ENCODE data around the gene ARID3A.

ARID3A gene

GRCh38 chr19:903266-903797 lies 22.5 kb upstream of the ARID3A start:
- no peak overlapping the region for H3K9ac ChIP-seq
- no peak overlapping the region for H3K4me3 ChIP-seq (IDR thresholded peaks at IDR 0.05; ENCODE audit: insufficient read depth, low read depth, low read length)
- no peak overlapping the region for H3K27ac ChIP-seq

DNA sequence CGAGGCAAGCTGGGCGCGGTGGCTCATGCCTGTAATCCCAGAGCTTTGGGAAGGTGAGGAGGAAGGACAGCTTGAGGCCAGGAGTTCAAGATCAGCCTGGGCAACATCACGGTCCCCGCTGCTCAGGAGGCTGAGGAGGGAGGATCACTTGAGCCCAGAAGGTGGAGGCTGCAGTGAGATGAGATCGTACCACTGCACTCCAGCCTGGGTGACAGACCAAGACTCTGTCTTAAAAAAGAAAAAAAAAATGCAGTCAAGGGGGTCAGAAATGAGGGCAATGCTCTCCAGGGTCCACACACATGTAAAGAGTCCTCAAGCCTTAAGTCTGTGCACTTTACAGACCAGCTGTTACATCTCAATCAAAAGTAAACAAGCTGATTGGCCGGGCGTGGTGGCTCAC lies 21.3 kb upstream of the ARID3A start:
- no peaks in the 10 kb centered on the region for H3K4me1 ChIP-seq (ENCODE audit: low read depth, poor library complexity, severe bottlenecking)
- no peaks in the 10 kb centered on the region for H3K27me3 ChIP-seq (ENCODE audit: insufficient read depth, low read depth)
- H3K9ac ChIP-seq: no peak overlapping the region
- no peak overlapping the region for H3K27ac ChIP-seq
- no peak for TF ChIP-seq CTCF (conservative IDR thresholded peaks at IDR 0.05; ENCODE audit: low read depth, low read length)
- H4K20me1 ChIP-seq (ENCODE audit: insufficient read depth): no peaks in the 10 kb centered on the region
- no peak overlapping the region for H3K4me2 ChIP-seq
- no peak overlapping the region for H2AFZ ChIP-seq (ENCODE audit: low read depth)
- no peak overlapping the region for H3K4me3 ChIP-seq (IDR thresholded peaks at IDR 0.05; ENCODE audit: insufficient read depth, low read depth, low read length)
- H3K36me3 ChIP-seq (ENCODE audit: insufficient read depth): no peaks in the 10 kb centered on the region
- H3K79me2 ChIP-seq (ENCODE audit: insufficient read depth, low read depth): no peaks in the 10 kb centered on the region

More at GRCh38 chr19:903266-903797, 22.5 kb upstream of the ARID3A start:
- no peak for TF ChIP-seq CTCF (conservative IDR thresholded peaks at IDR 0.05; ENCODE audit: low read depth, low read length)
- Histone ChIP-seq H3K4me1 (ENCODE audit: low read depth, poor library complexity, severe bottlenecking) (no peaks in the 10 kb centered on the region), H3K4me2 (no peak overlapping the region), H2AFZ (ENCODE audit: low read depth) (no peak overlapping the region), H3K79me2 (ENCODE audit: insufficient read depth, low read depth) (no peaks in the 10 kb centered on the region), H4K20me1 (ENCODE audit: insufficient read depth) (no peaks in the 10 kb centered on the region), H3K36me3 (ENCODE audit: insufficient read depth) (no peaks in the 10 kb centered on the region), H3K27me3 (ENCODE audit: insufficient read depth, low read depth) (no peaks in the 10 kb centered on the region)

DNA sequence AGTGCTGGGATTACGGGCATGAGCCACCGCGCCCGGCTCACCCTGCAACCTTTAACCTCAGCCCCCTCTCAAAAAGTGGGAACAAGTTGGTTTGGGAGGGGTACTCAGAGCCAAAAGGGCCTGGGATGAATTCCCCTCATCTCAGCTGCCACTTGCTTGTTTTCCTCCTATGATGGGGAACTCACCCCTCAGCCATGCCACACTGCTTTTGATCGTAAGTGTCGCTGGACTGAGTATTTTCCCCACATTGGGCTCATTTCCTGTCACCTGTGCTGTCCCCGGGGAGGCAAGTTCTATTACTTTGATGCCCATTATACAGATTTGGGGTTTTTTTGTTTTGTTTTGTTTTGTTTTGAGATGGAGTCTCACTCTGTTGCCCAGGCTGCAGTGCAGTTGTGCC lies 19.4 kb upstream of the ARID3A start:
- Histone ChIP-seq H3K27ac (no peak overlapping the region), H3K27me3 (ENCODE audit: insufficient read depth, low read depth) (no peaks in the 10 kb centered on the region), H3K4me2 (no peak overlapping the region), H3K9ac (no peak overlapping the region), H2AFZ (ENCODE audit: low read depth) (no peak overlapping the region), H4K20me1 (ENCODE audit: insufficient read depth) (no peaks in the 10 kb centered on the region), H3K4me1 (ENCODE audit: low read depth, poor library complexity, severe bottlenecking) (no peaks in the 10 kb centered on the region), H3K79me2 (ENCODE audit: insufficient read depth, low read depth) (peaks cover 11% of the 10 kb centered on the region; the same call in 1 of the 2 replicates), H3K36me3 (ENCODE audit: insufficient read depth) (no peaks in the 10 kb centered on the region), H3K4me3 (IDR thresholded peaks at IDR 0.05; ENCODE audit: insufficient read depth, low read depth, low read length) (no peak overlapping the region)
- TF ChIP-seq CTCF (conservative IDR thresholded peaks at IDR 0.05; ENCODE audit: low read depth, low read length): no peak

DNA sequence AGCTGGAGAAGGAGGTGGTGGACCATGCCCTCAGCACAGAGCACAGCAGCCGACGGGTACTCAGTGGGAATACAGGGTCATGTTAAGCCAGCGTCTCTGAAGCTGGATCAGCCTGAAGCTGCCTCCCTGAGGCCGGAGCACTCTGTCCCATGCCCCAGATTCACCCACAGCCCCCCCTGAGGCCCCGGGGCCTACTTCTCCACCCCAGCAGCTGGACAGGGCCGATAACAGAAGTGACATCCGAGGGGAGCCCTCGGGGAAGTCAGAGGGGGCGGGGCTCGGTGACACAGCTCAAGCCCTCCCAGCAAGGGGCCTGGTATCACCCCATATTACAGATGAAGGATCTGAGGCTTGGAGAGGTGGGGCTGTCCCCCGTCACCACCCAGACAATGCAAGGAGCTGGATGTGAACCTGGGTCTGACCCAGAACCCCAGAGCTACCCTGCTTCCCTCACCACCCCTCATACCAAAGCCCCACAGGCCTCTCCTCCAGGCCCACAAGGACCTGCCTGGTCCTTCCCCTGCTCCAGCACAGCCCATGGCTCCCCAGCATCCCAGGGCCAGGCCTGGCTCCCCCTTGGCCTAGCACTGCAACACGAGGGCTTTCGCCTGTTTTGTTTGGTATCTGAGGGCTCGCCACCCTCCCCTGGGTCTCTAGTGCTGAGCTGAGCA lies 18.5 kb upstream of the ARID3A start:
- Histone ChIP-seq H4K20me1 (ENCODE audit: insufficient read depth) (no peaks in the 10 kb centered on the region), H3K4me2 (no peak overlapping the region), H3K79me2 (ENCODE audit: insufficient read depth, low read depth) (peaks cover 11% of the 10 kb centered on the region; the same call in 1 of the 2 replicates), H3K27ac (no peak overlapping the region), H2AFZ (ENCODE audit: low read depth) (no peak overlapping the region), H3K36me3 (ENCODE audit: insufficient read depth) (no peaks in the 10 kb centered on the region), H3K9ac (no peak overlapping the region), H3K4me1 (ENCODE audit: low read depth, poor library complexity, severe bottlenecking) (no peaks in the 10 kb centered on the region), H3K4me3 (IDR thresholded peaks at IDR 0.05; ENCODE audit: insufficient read depth, low read depth, low read length) (no peak overlapping the region), H3K27me3 (ENCODE audit: insufficient read depth, low read depth) (no peaks in the 10 kb centered on the region)
- no peak for TF ChIP-seq CTCF (conservative IDR thresholded peaks at IDR 0.05; ENCODE audit: low read depth, low read length)

All from KMS-11 (cell line).